HEK293 (cell line): ENCODE results near the gene CCDC183.

Experiments used
- CTCF ChIA-PET: fragments of 350-600 bp; formaldehyde crosslinking; extraction: SDS; loops from one replicate; lab custom pipeline; 2021; ENCODE audit warnings: antibody characterized with exemption; lab: Yijun Ruan, JAX
- POLR2A ChIA-PET: fragments of 300-600 bp; formaldehyde crosslinking; extraction: SDS; loops from one replicate; lab custom pipeline; 2020; ENCODE audit warnings: antibody characterized with exemption, inconsistent platforms; lab: Yijun Ruan, JAX
- H3K27ac ChIP-seq: fragments of 200-500 bp; sonication (Bioruptor generic); 2 replicates; pipeline ENCODE4 v1.5.1; 2014; ENCODE audit warnings: low read depth, low read length, control low read depth, inconsistent platforms; ENCODE audit errors: extremely low read depth
- H3K36me3 ChIP-seq, 2 experiments: fragments of 200-500 bp in 1 of 2; sonication (Bioruptor generic) in 1 of 2; 1 replicate in 1 of 2; 2 replicates in 1 of 2; pipeline ENCODE4 v1.5.1; 2014 to 2017; ENCODE audit warnings: inconsistent platforms in 2 of 2, low read length in 2 of 2; ENCODE audit not compliant: control insufficient read depth in 2 of 2, insufficient read depth in 1 of 2
- H3K4me1 ChIP-seq: fragments of 200-500 bp; sonication (Bioruptor generic); 2 replicates; pipeline ENCODE4 v1.5.1; 2014; ENCODE audit warnings: mild to moderate bottlenecking, low read length, inconsistent platforms; ENCODE audit not compliant: control insufficient read depth, insufficient read depth
- H3K4me3 ChIP-seq: 2 replicates; pipeline ENCODE4 v1.5.1; 2011; ENCODE audit warnings: low read depth, mild to moderate bottlenecking, control low read depth, low read length, moderate library complexity
- H3K9me3 ChIP-seq: fragments of 200-500 bp; sonication (Bioruptor generic); 2 replicates; pipeline ENCODE4 v1.5.1; 2014; ENCODE audit warnings: low read depth, low read length, inconsistent platforms; ENCODE audit not compliant: control insufficient read depth, insufficient read depth
- KLF1 ChIP-seq: fragments of 450-650 bp; formaldehyde crosslinking; IDR thresholded peaks from 2 replicates; pipeline ENCODE4 v1.5.1; 2016; ENCODE audit warnings: missing biosample characterization, missing genetic modification characterization
- KLF7 ChIP-seq: fragments of 450-650 bp; formaldehyde crosslinking; IDR thresholded peaks from 2 replicates; pipeline ENCODE4 v1.5.1; 2016; ENCODE audit warnings: missing biosample characterization, missing genetic modification characterization, borderline replicate concordance
- PRDM1 ChIP-seq: fragments of 450-650 bp; formaldehyde crosslinking; IDR thresholded peaks from 2 replicates; pipeline ENCODE4; 2016; ENCODE audit warnings: missing biosample characterization, missing genetic modification characterization
- SETDB1 ChIP-seq: IDR thresholded peaks from one replicate; pipeline ENCODE4 v1.6.1; 2017; ENCODE audit warnings: mild to moderate bottlenecking, low read length, moderate library complexity, mixed read lengths; ENCODE audit not compliant: insufficient read length
- TSHZ1 ChIP-seq: fragments of 450-650 bp; formaldehyde crosslinking; IDR thresholded peaks from 2 replicates; pipeline ENCODE4 v1.5.1; 2016; ENCODE audit warnings: missing biosample characterization, missing genetic modification characterization, borderline replicate concordance
- YY2 ChIP-seq: fragments of 450-650 bp; formaldehyde crosslinking; IDR thresholded peaks from 2 replicates; pipeline ENCODE4 v1.5.1; 2016; ENCODE audit warnings: missing biosample characterization, missing genetic modification characterization
- ZBTB49 ChIP-seq: fragments of 450-650 bp; formaldehyde crosslinking; IDR thresholded peaks from 2 replicates; pipeline ENCODE4 v1.5.1; 2016; ENCODE audit warnings: missing biosample characterization, missing genetic modification characterization, low read depth
- ZFHX2 ChIP-seq: fragments of 450-650 bp; formaldehyde crosslinking; conservative IDR thresholded peaks from 2 replicates; pipeline ENCODE4 v1.5.1; 2016; ENCODE audit warnings: missing biosample characterization, missing genetic modification characterization
- ZFP41 ChIP-seq: fragments of 450-650 bp; formaldehyde crosslinking; IDR thresholded peaks from 2 replicates; pipeline ENCODE4 v1.5.1; 2016; ENCODE audit warnings: missing biosample characterization, missing genetic modification characterization, borderline replicate concordance
- ZNF18 ChIP-seq: fragments of 450-650 bp; formaldehyde crosslinking; IDR thresholded peaks from 2 replicates; pipeline ENCODE4 v1.5.1; 2016; ENCODE audit warnings: missing biosample characterization, missing genetic modification characterization
- ZNF184 ChIP-seq: fragments of 450-650 bp; IDR thresholded peaks from 2 replicates; pipeline ENCODE4 v1.5.1; 2018; ENCODE audit warnings: missing biosample characterization, mild to moderate bottlenecking, missing genetic modification characterization
- ZNF2 ChIP-seq: fragments of 450-650 bp; formaldehyde crosslinking; IDR thresholded peaks from 2 replicates; pipeline ENCODE4 v1.5.1; 2016; ENCODE audit warnings: missing biosample characterization, missing genetic modification characterization
- ZNF302 ChIP-seq: fragments of 450-650 bp; formaldehyde crosslinking; IDR thresholded peaks from 2 replicates; pipeline ENCODE4 v1.5.1; 2016; ENCODE audit warnings: missing biosample characterization, missing genetic modification characterization, low read depth
- ZNF324 ChIP-seq: fragments of 450-650 bp; formaldehyde crosslinking; IDR thresholded peaks from 2 replicates; pipeline ENCODE4 v1.5.1; 2016; ENCODE audit warnings: missing biosample characterization, missing genetic modification characterization
- ZNF394 ChIP-seq: fragments of 450-650 bp; formaldehyde crosslinking; IDR thresholded peaks from 2 replicates; pipeline ENCODE4 v1.5.1; 2016; ENCODE audit warnings: missing biosample characterization, missing genetic modification characterization, mild to moderate bottlenecking, moderate library complexity, borderline replicate concordance
- ZNF488 ChIP-seq: fragments of 450-650 bp; formaldehyde crosslinking; IDR thresholded peaks from 2 replicates; pipeline ENCODE4 v1.5.1; 2016; ENCODE audit warnings: missing biosample characterization, missing genetic modification characterization
- ZNF639 ChIP-seq: fragments of 450-650 bp; formaldehyde crosslinking; IDR thresholded peaks from 2 replicates; pipeline ENCODE4 v1.5.1; 2016; ENCODE audit warnings: missing biosample characterization, missing genetic modification characterization
- ZNF660 ChIP-seq: fragments of 450-650 bp; IDR thresholded peaks from 2 replicates; pipeline ENCODE4 v1.5.1; 2018; ENCODE audit warnings: missing biosample characterization, mild to moderate bottlenecking, missing genetic modification characterization
- ZNF670 ChIP-seq: fragments of 450-650 bp; formaldehyde crosslinking; IDR thresholded peaks from 2 replicates; pipeline ENCODE4 v1.5.1; 2016; ENCODE audit warnings: missing biosample characterization, missing genetic modification characterization, low read depth
- ZNF76 ChIP-seq: fragments of 450-650 bp; formaldehyde crosslinking; IDR thresholded peaks from 2 replicates; pipeline ENCODE4; 2016; ENCODE audit warnings: low read depth, missing biosample characterization, missing genetic modification characterization, borderline replicate concordance
- ZNF792 ChIP-seq: fragments of 450-650 bp; formaldehyde crosslinking; IDR thresholded peaks from 2 replicates; pipeline ENCODE4 v1.5.1; 2016; ENCODE audit warnings: missing biosample characterization, missing genetic modification characterization
- ZSCAN30 ChIP-seq: fragments of 450-650 bp; IDR thresholded peaks from 2 replicates; pipeline ENCODE4 v1.5.1; 2018; ENCODE audit warnings: missing biosample characterization, mild to moderate bottlenecking, missing genetic modification characterization, moderate library complexity
- ZSCAN5A ChIP-seq: fragments of 450-650 bp; formaldehyde crosslinking; IDR thresholded peaks from 2 replicates; pipeline ENCODE4 v1.5.1; 2016; ENCODE audit warnings: missing biosample characterization, missing genetic modification characterization

The CCDC183 gene

GRCh38 chr9:136751814-136752213 lies 44.3 kb upstream of the CCDC183 start:
- no peak overlapping the region for H3K27ac ChIP-seq
- POLR2A ChIA-PET = no interaction called here
- H3K4me1 ChIP-seq = no peaks in the 10 kb centered on the region
- H3K4me3 ChIP-seq = no peak overlapping the region
- no peaks in the 10 kb centered on the region for H3K9me3 ChIP-seq
- no peaks in the 10 kb centered on the region for H3K36me3 ChIP-seq
- no peak for TF ChIP-seq ZFP41 (tag by site-specific recombination)
- TF ChIP-seq SETDB1 = peak; percentile 71
- TF ChIP-seq ZNF324 = no peak
- TF ChIP-seq ZSCAN5A = peak; percentile 97
- no peak for TF ChIP-seq ZNF639
- no peak for TF ChIP-seq TSHZ1 (tag by site-specific recombination)
- no peak for TF ChIP-seq ZNF76 (tag by site-specific recombination)
- no peak for TF ChIP-seq ZNF2 (tag by site-specific recombination)
- TF ChIP-seq PRDM1 (tag by site-specific recombination) = peak; percentile 67
- TF ChIP-seq ZNF18 = no peak
- no peak for TF ChIP-seq ZNF488 (tag by site-specific recombination)
- CTCF ChIA-PET = interaction anchor here (0.7 to 2.2 kb wide), 3 partner anchors 9 to 283 kb away, joined by 3 to 8 read pairs (median 3); no protein-coding TSS in a partner anchor

- Histone ChIP-seq H3K36me3 (no peaks in the 10 kb centered on the region), H3K9me3 (no peaks in the 10 kb centered on the region), H3K4me3 (no peak overlapping the region), H3K4me1 (no peaks in the 10 kb centered on the region), H3K27ac (no peak overlapping the region)
- POLR2A ChIA-PET = no interaction called here
- CTCF ChIA-PET = interaction anchor here (0.6 to 0.8 kb wide), 3 partner anchors 26 to 886 kb away, joined by 3 read pairs; no protein-coding TSS in a partner anchor
- TF ChIP-seq ZNF660 (tag by site-specific recombination) (no peak), ZNF670 (tag by site-specific recombination) (no peak), PRDM1 (tag by site-specific recombination) (no peak), YY2 (tag by site-specific recombination) (no peak), ZNF792 (tag by site-specific recombination) (no peak), ZBTB49 (tag by site-specific recombination) (no peak), KLF7 (tag by site-specific recombination) (no peak), ZNF184 (tag by site-specific recombination) (no peak), ZNF394 (tag by site-specific recombination) (no peak), ZFHX2 (no peak), ZNF302 (tag by site-specific recombination) (no peak), ZSCAN30 (tag by site-specific recombination) (no peak), KLF1 (no peak)
These were observed 42.6 kb upstream of the CCDC183 start for GRCh38 chr9:136753371-136754058.
